Measurements from ENCODE around the gene PET100. TPM values are rescaled to one million over a fixed set of nuclear protein-coding genes. Genes with fewer than 3 reads are reported as not detected.
A peak's percentile ranks its signal among the peaks of the same experiment; 100 is the strongest.

PET100 gene
- 100 to 1,000 TPM; 132 to 163 TPM for total RNA-seq

GRCh38 chr19:7629347-7630054 is at the start of gene PET100, which contains the start of gene XAB2:
TSS of gene PET100 (plus strand) at chr19:7629793. CDS start at chr19:7629834, 41 bp downstream.
TSS of gene XAB2 (minus strand) at chr19:7629545. CDS start at chr19:7629527, 18 bp downstream.
- CTCF ChIA-PET = interaction anchor here (0.8 to 2.9 kb wide), 10 partner anchors 9 to 315 kb away, joined by 3 to 12 read pairs (median 6); partner anchors contain the start of genes ARHGEF18, TIMM44 and TRAPPC5
- Mint-ChIP-seq H3K36me3 (peaks cover 6% of the 10 kb centered on the region), H3K4me3 (peak within 1 kb of the TSS; percentile 97), H3K9me3 (ENCODE audit: low read depth) (no peaks in the 10 kb centered on the region), H3K27me3 (no peaks in the 10 kb centered on the region), H3K4me1 (peaks cover 33% of the 10 kb centered on the region), H3K27ac (peak within 1 kb of the TSS; percentile 99)
- DNase-seq (peak; percentile 98), ATAC-seq (peak; percentile 99)

- Mint-ChIP-seq H3K4me1 (no peaks in the 10 kb centered on the region), H3K27me3 (peaks cover 10% of the 10 kb centered on the region)
- CTCF ChIA-PET = interaction anchor here (2.1 kb wide), 1 partner anchor 14 kb away, joined by 5 read pairs; no protein-coding TSS in a partner anchor
These were observed 47.1 kb upstream of the PET100 start for GRCh38 chr19:7582446-7582845.

GRCh38 chr19:7589822-7590221 is 39.8 kb upstream of the PET100 start:
- DNase-seq (no peak), ATAC-seq (no peak)
- H3K4me1 Mint-ChIP-seq = no peaks in the 10 kb centered on the region
- H3K9me3 Mint-ChIP-seq (ENCODE audit: low read depth) = no peaks in the 10 kb centered on the region
- H3K27ac Mint-ChIP-seq = no peak overlapping the region
- CTCF ChIA-PET = no interaction called here
- H3K27me3 Mint-ChIP-seq = peaks cover 15% of the 10 kb centered on the region
- H3K36me3 Mint-ChIP-seq = no peaks in the 10 kb centered on the region
- no peak overlapping the region for H3K4me3 Mint-ChIP-seq

More at GRCh38 chr19:7582446-7582845, 47.1 kb upstream of the PET100 start:
- no peak for ATAC-seq
- DNase-seq = no peak
- Mint-ChIP-seq H3K4me3 (no peak overlapping the region), H3K27ac (no peak overlapping the region), H3K36me3 (no peaks in the 10 kb centered on the region), H3K9me3 (ENCODE audit: low read depth) (no peaks in the 10 kb centered on the region)

- H3K27me3 Mint-ChIP-seq = peaks cover 19% of the 10 kb centered on the region
- no peak for DNase-seq
- H3K4me3 Mint-ChIP-seq = no peak overlapping the region
- no peaks in the 10 kb centered on the region for H3K36me3 Mint-ChIP-seq
- H3K27ac Mint-ChIP-seq = no peak overlapping the region
- no peak for ATAC-seq
- CTCF ChIA-PET = no interaction called here
- H3K9me3 Mint-ChIP-seq (ENCODE audit: low read depth) = no peaks in the 10 kb centered on the region
- peaks cover 2% of the 10 kb centered on the region for H3K4me1 Mint-ChIP-seq
These were observed 39.3 kb upstream of the PET100 start for GRCh38 chr19:7590256-7590655.

GRCh38 chr19:7595466-7596133 is 34.0 kb upstream of the PET100 start, which contains the start of gene CAMSAP3:
TSS of gene CAMSAP3 (plus strand) at chr19:7595863. CDS start at chr19:7596003, 140 bp downstream.
- CTCF ChIA-PET = interaction anchor here (1.0 to 1.2 kb wide), 2 partner anchors 85 to 219 kb away, joined by 3 read pairs; partner anchors contain the start of gene TRAPPC5
- H3K9me3 Mint-ChIP-seq (ENCODE audit: low read depth) = no peaks in the 10 kb centered on the region
- peak within 1 kb of the TSS; percentile 40 for H3K4me3 Mint-ChIP-seq
- no peak within 1 kb of the TSS for H3K27ac Mint-ChIP-seq
- peak; percentile 44 for DNase-seq
- no peaks in the 10 kb centered on the region for H3K36me3 Mint-ChIP-seq
- peak; percentile 90 for ATAC-seq
- peaks cover 42% of the 10 kb centered on the region for H3K27me3 Mint-ChIP-seq
- H3K4me1 Mint-ChIP-seq = peaks cover 3% of the 10 kb centered on the region

GRCh38 chr19:7596211-7596937 is 33.2 kb upstream of the PET100 start:
- H3K27ac Mint-ChIP-seq = no peak overlapping the region
- H3K36me3 Mint-ChIP-seq = no peaks in the 10 kb centered on the region
- ATAC-seq = no peak
- CTCF ChIA-PET = interaction anchor here (1.0 to 1.3 kb wide), 3 partner anchors 9 to 220 kb away, joined by 3 to 7 read pairs (median 3); no protein-coding TSS in a partner anchor
- no peaks in the 10 kb centered on the region for H3K9me3 Mint-ChIP-seq (ENCODE audit: low read depth)
- no peak for DNase-seq
- H3K27me3 Mint-ChIP-seq = peaks cover 42% of the 10 kb centered on the region
- peaks cover 3% of the 10 kb centered on the region for H3K4me1 Mint-ChIP-seq
- H3K4me3 Mint-ChIP-seq = peak overlapping the region; percentile 40

- Mint-ChIP-seq H3K4me3 (no peak overlapping the region), H3K27me3 (peaks cover 42% of the 10 kb centered on the region), H3K9me3 (ENCODE audit: low read depth) (no peaks in the 10 kb centered on the region), H3K4me1 (peaks cover 3% of the 10 kb centered on the region), H3K27ac (no peak overlapping the region), H3K36me3 (no peaks in the 10 kb centered on the region)
- CTCF ChIA-PET = interaction anchor here (1.3 kb wide), 1 partner anchor 8 kb away, joined by 3 read pairs; no protein-coding TSS in a partner anchor
- ATAC-seq (no peak), DNase-seq (no peak)
These were observed 31.9 kb upstream of the PET100 start for GRCh38 chr19:7597689-7598088.

GRCh38 chr19:7598180-7598579 is 31.4 kb upstream of the PET100 start:
- Mint-ChIP-seq H3K4me1 (peaks cover 3% of the 10 kb centered on the region), H3K27ac (no peak overlapping the region), H3K27me3 (peaks cover 42% of the 10 kb centered on the region), H3K9me3 (ENCODE audit: low read depth) (no peaks in the 10 kb centered on the region), H3K4me3 (no peak overlapping the region), H3K36me3 (no peaks in the 10 kb centered on the region)
- CTCF ChIA-PET = no interaction called here
- no peak for DNase-seq
- no peak for ATAC-seq

GRCh38 chr19:7600721-7601120 is 28.9 kb upstream of the PET100 start:
- no peaks in the 10 kb centered on the region for H3K9me3 Mint-ChIP-seq (ENCODE audit: low read depth)
- DNase-seq (no peak), ATAC-seq (no peak)
- CTCF ChIA-PET = no interaction called here
- H3K27me3 Mint-ChIP-seq = peaks cover 20% of the 10 kb centered on the region
- no peak overlapping the region for H3K27ac Mint-ChIP-seq
- H3K4me3 Mint-ChIP-seq = no peak overlapping the region
- no peaks in the 10 kb centered on the region for H3K4me1 Mint-ChIP-seq
- H3K36me3 Mint-ChIP-seq = no peaks in the 10 kb centered on the region

GRCh38 chr19:7602240-7602934 is 27.2 kb upstream of the PET100 start:
- Mint-ChIP-seq H3K27ac (no peak overlapping the region), H3K4me3 (no peak overlapping the region), H3K9me3 (ENCODE audit: low read depth) (no peaks in the 10 kb centered on the region), H3K36me3 (no peaks in the 10 kb centered on the region), H3K27me3 (peaks cover 9% of the 10 kb centered on the region), H3K4me1 (no peaks in the 10 kb centered on the region)
- DNase-seq = no peak
- no peak for ATAC-seq
- CTCF ChIA-PET = no interaction called here

- H3K27ac Mint-ChIP-seq = no peak overlapping the region
- H3K4me1 Mint-ChIP-seq = no peaks in the 10 kb centered on the region
- ATAC-seq = no peak
- no peak for DNase-seq
- CTCF ChIA-PET = no interaction called here
- peaks cover 3% of the 10 kb centered on the region for H3K27me3 Mint-ChIP-seq
- no peaks in the 10 kb centered on the region for H3K9me3 Mint-ChIP-seq (ENCODE audit: low read depth)
- H3K4me3 Mint-ChIP-seq = no peak overlapping the region
- no peaks in the 10 kb centered on the region for H3K36me3 Mint-ChIP-seq
These were observed 26.6 kb upstream of the PET100 start for GRCh38 chr19:7602935-7603497.

GRCh38 chr19:7603919-7604318 is 25.7 kb upstream of the PET100 start:
- H3K27ac Mint-ChIP-seq = no peak overlapping the region
- H3K4me3 Mint-ChIP-seq = no peak overlapping the region
- H3K4me1 Mint-ChIP-seq = no peaks in the 10 kb centered on the region
- H3K9me3 Mint-ChIP-seq (ENCODE audit: low read depth) = no peaks in the 10 kb centered on the region
- CTCF ChIA-PET = interaction anchor here (1.0 kb wide), 1 partner anchor 35 kb away, joined by 3 read pairs; no protein-coding TSS in a partner anchor
- DNase-seq = no peak
- H3K27me3 Mint-ChIP-seq = no peaks in the 10 kb centered on the region
- no peak for ATAC-seq
- H3K36me3 Mint-ChIP-seq = no peaks in the 10 kb centered on the region
